Trophoblast cell (in vitro differentiated cells and primary cell): ENCODE results near the gene VWA1.
A peak's percentile ranks its signal among the peaks of the same experiment; 100 is the strongest.

Source experiments
- DNase-seq, 2 donors: peaks; one replicate each; pipeline ENCODE4 v3.0.0-alpha.2; 2016
- H2AFZ ChIP-seq: 2 replicates; pipeline ENCODE4 v1.6.1; 2013; ENCODE audit warnings: low read length, moderate library complexity, mild to moderate bottlenecking; ENCODE audit not compliant: insufficient read depth, poor library complexity
- H2AK5ac ChIP-seq: 2 replicates; pipeline ENCODE4 v1.6.1; 2013; ENCODE audit warnings: mild to moderate bottlenecking, low read length
- H2BK120ac ChIP-seq: 2 replicates; pipeline ENCODE4 v1.6.1; 2013; ENCODE audit warnings: low read length, mild to moderate bottlenecking, moderate library complexity; ENCODE audit not compliant: insufficient read depth, poor library complexity
- H2BK12ac ChIP-seq: 2 replicates; pipeline ENCODE4 v1.6.1; 2013; ENCODE audit warnings: mild to moderate bottlenecking, low read length, moderate library complexity
- H2BK5ac ChIP-seq: 2 replicates; pipeline ENCODE4 v1.6.1; 2013; ENCODE audit warnings: low read length, low read depth, moderate library complexity, mild to moderate bottlenecking; ENCODE audit not compliant: poor library complexity
- H3K14ac ChIP-seq: 2 replicates; pipeline ENCODE4 v1.6.1; 2013; ENCODE audit warnings: mild to moderate bottlenecking, low read length
- H3K18ac ChIP-seq: 2 replicates; pipeline ENCODE4 v1.6.1; 2013; ENCODE audit warnings: mild to moderate bottlenecking, low read length
- H3K23ac ChIP-seq: 2 replicates; pipeline ENCODE4 v1.6.1; 2013; ENCODE audit warnings: low read length
- H3K27ac ChIP-seq: 2 replicates; pipeline ENCODE4 v1.5.1; 2013; ENCODE audit warnings: low read depth, mild to moderate bottlenecking, inconsistent platforms, low read length, moderate library complexity
- H3K27me3 ChIP-seq: 2 replicates; pipeline ENCODE4 v1.6.1; 2013; ENCODE audit warnings: inconsistent platforms, mild to moderate bottlenecking, low read length, moderate library complexity; ENCODE audit not compliant: insufficient read depth
- H3K36me3 ChIP-seq, 2 experiments: 1 replicate in 1 of 2; 2 replicates in 1 of 2; pipeline ENCODE4 v1.6.1; 2013; ENCODE audit warnings: low read length in 2 of 2, mild to moderate bottlenecking in 2 of 2, moderate library complexity in 1 of 2; ENCODE audit not compliant: insufficient read depth in 2 of 2, control insufficient read depth in 1 of 2
- H3K4ac ChIP-seq: 2 replicates; pipeline ENCODE4 v1.6.1; 2013; ENCODE audit warnings: low read depth, mild to moderate bottlenecking, low read length, moderate library complexity
- H3K4me1 ChIP-seq, 2 experiments: 1 replicate in 1 of 2; 2 replicates in 1 of 2; pipeline ENCODE4 v1.6.1; 2013; ENCODE audit warnings: low read length in 2 of 2, mild to moderate bottlenecking in 2 of 2, moderate library complexity in 1 of 2; ENCODE audit not compliant: insufficient read depth in 2 of 2, control insufficient read depth in 1 of 2
- H3K4me2 ChIP-seq: 2 replicates; pipeline ENCODE4 v1.6.1; 2013; ENCODE audit warnings: inconsistent platforms, mild to moderate bottlenecking, low read length, moderate library complexity
- H3K4me3 ChIP-seq: 2 replicates; pipeline ENCODE4 v1.5.1; 2013; ENCODE audit warnings: mild to moderate bottlenecking, low read depth, low read length, inconsistent platforms
- H3K79me1 ChIP-seq: one replicate; pipeline ENCODE4 v1.6.1; 2013; ENCODE audit warnings: low read length
- H3K79me2 ChIP-seq: 2 replicates; pipeline ENCODE4 v1.6.1; 2013; ENCODE audit warnings: low read length, mild to moderate bottlenecking; ENCODE audit not compliant: control insufficient read depth, insufficient read depth, poor library complexity
- H3K9ac ChIP-seq: 2 replicates; pipeline ENCODE4 v1.6.1; 2013; ENCODE audit warnings: mild to moderate bottlenecking, low read length
- H3K9me3 ChIP-seq: 2 replicates; pipeline ENCODE4 v1.6.1; 2013; ENCODE audit warnings: low read depth, mild to moderate bottlenecking, control low read depth, inconsistent platforms, low read length; ENCODE audit not compliant: insufficient read depth
- H4K12ac ChIP-seq: 2 replicates; pipeline ENCODE4 v1.6.1; 2013; ENCODE audit warnings: low read depth, mild to moderate bottlenecking, low read length, moderate library complexity
- H4K8ac ChIP-seq: 2 replicates; pipeline ENCODE4 v1.6.1; 2013; ENCODE audit warnings: low read depth, mild to moderate bottlenecking, low read length, moderate library complexity
- H4K91ac ChIP-seq: one replicate; pipeline ENCODE4 v1.6.1; 2013; ENCODE audit warnings: low read depth, mild to moderate bottlenecking, low read length, moderate library complexity
- WGBS: extraction: QIAGEN DNeasy Blood & Tissue Kit; methylation state at CpG from one replicate; pipeline ENCODE4 v1.1.7; 2013; ENCODE audit warnings: missing lambda C conversion rate; ENCODE audit not compliant: insufficient read length, insufficient coverage; ENCODE audit errors: extremely low coverage; 5-methylcytosine and 5-hydroxymethylcytosine counted together

Gene VWA1

GRCh38 chr1:1418464-1419362 is 16.8 kb upstream of the VWA1 start:
- Histone ChIP-seq H3K79me2 (peaks cover 13% of the 10 kb centered on the region), H3K27ac (no peak overlapping the region), H4K91ac (peak overlapping the region; percentile 84), H3K79me1 (peaks cover 30% of the 10 kb centered on the region), H4K12ac (no peak overlapping the region), H3K4me3 (no peak overlapping the region), H3K18ac (peak overlapping the region; percentile 21), H4K8ac (peak overlapping the region; percentile 90), H3K27me3 (no peaks in the 10 kb centered on the region), H3K23ac (no peak overlapping the region), H3K4me2 (no peak overlapping the region), H2BK120ac (no peak overlapping the region), H2BK5ac (no peak overlapping the region), H3K4me1 (peaks cover 31 to 34% of the 10 kb centered on the region in 2 experiments), H3K9ac (no peak overlapping the region), H3K9me3 (no peaks in the 10 kb centered on the region), H3K36me3 (no peaks in the 10 kb centered on the region), H2BK12ac (peak overlapping the region; percentile 91), H3K4ac (no peak overlapping the region), H3K14ac (peak overlapping the region; percentile 16), H2AFZ (no peak overlapping the region), H2AK5ac (peak overlapping the region; percentile 8)
- no CpG with 5 or more reads among the region's 26 CpGs for WGBS
- no peak for DNase-seq

DNA sequence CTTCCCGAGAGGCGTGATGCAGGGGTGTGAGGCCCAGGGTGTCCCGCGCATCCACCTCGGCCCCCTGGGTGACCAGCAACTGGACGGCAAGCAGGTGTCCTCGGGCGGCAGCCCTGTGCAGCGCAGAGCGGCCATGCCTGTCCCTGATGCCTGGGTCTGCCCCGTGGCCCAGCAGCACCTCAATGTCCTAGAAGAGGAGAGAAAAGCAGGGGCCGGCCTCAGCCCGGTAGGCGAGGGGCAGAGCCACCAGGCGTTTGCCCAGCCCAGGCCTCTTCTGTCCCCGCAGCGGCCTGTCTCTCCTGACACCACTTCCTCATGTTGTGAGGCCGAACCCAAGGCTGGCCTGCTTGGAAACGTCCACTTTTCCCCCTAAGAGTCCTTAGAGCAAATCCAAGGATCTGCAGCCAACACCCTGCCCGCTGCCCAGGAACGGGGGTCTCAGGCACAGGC is 16.1 kb upstream of the VWA1 start:
- Histone ChIP-seq H3K27ac (no peak overlapping the region), H3K4ac (no peak overlapping the region), H3K79me2 (peaks cover 13% of the 10 kb centered on the region), H3K79me1 (peaks cover 35% of the 10 kb centered on the region), H3K4me3 (no peak overlapping the region), H3K9ac (no peak overlapping the region), H2BK5ac (no peak overlapping the region), H2BK12ac (peak overlapping the region; percentile 91), H3K36me3 (no peaks in the 10 kb centered on the region), H2BK120ac (peak overlapping the region; percentile 83), H3K27me3 (no peaks in the 10 kb centered on the region), H4K8ac (peak overlapping the region; percentile 90), H2AFZ (peak overlapping the region; percentile 72), H4K12ac (peak overlapping the region; percentile 90), H3K18ac (peak overlapping the region; percentile 37), H2AK5ac (peak overlapping the region; percentile 76), H3K14ac (peak overlapping the region; percentile 83), H3K23ac (no peak overlapping the region), H4K91ac (peak overlapping the region; percentile 84), H3K9me3 (no peaks in the 10 kb centered on the region), H3K4me1 (peaks cover 34% of the 10 kb centered on the region in 2 experiments), H3K4me2 (no peak overlapping the region)
- no CpG with 5 or more reads among the region's 21 CpGs for WGBS
- no peak for DNase-seq

DNA sequence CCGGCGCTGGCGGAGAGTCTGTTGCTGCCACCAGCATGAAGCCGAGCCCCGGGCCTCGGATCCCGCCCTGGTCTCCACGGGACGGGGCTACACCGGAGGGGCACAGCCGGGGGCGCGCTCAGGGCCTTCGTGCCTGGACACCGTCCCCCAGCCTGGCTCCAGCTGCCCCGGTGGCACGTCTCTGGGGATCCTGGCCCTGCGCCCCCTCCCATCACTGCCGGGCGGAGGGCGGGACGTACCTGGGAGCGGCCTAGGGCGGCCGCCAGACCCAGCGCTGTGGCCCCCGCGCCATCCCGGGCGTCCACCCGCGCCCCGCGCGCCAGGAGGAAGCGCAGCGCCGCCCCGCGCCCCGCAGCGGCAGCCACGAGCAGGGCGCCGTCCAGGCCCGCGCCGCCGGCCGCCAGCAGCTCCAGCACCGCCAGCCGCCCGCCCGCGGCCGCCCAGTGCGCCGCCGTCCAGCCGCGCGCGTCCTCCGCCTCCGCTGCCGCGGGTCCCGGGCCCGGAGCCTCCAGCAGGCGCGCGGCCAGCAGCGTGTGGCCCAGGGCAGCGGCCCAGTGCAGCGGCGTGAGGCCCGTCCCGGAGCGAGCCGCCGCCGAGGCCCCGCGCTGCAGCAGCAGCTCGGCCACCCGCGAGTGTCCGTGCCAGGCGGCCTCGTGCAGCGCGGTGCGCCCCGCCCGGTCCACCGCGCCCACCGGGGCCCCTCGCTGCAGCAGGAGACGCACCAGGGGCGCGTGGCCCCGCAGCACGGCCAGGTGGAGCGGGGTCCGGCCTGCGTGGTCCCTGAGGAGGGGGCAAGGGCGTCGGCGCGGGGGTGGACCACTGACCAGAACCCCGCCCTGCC is 15.5 kb upstream of the VWA1 start:
- Histone ChIP-seq H2AK5ac (peak overlapping the region; percentile 76), H3K9me3 (no peaks in the 10 kb centered on the region), H2BK12ac (peak overlapping the region; percentile 91), H3K4me3 (peak overlapping the region; percentile 54), H3K4ac (peak overlapping the region; percentile 39), H2BK5ac (no peak overlapping the region), H4K12ac (peak overlapping the region; percentile 90), H3K14ac (peak overlapping the region; percentile 83), H3K27me3 (no peaks in the 10 kb centered on the region), H3K36me3 (no peaks in the 10 kb centered on the region), H2BK120ac (peak overlapping the region; percentile 83), H4K8ac (peak overlapping the region; percentile 90), H3K79me1 (peaks cover 35% of the 10 kb centered on the region), H3K23ac (no peak overlapping the region), H3K4me1 (peaks cover 34 to 37% of the 10 kb centered on the region in 2 experiments), H4K91ac (peak overlapping the region; percentile 100), H3K79me2 (peaks cover 13% of the 10 kb centered on the region), H3K9ac (no peak overlapping the region), H2AFZ (peak overlapping the region; percentile 84), H3K27ac (no peak overlapping the region), H3K18ac (peak overlapping the region; percentile 37), H3K4me2 (peak overlapping the region; percentile 57)
- no peak for DNase-seq
- WGBS: no CpG with 5 or more reads among the region's 112 CpGs

- no peak overlapping the region for H2AFZ ChIP-seq
- H3K4ac ChIP-seq: peak overlapping the region; percentile 63
- H3K4me3 ChIP-seq: no peak overlapping the region
- H3K36me3 ChIP-seq: no peaks in the 10 kb centered on the region
- no peak overlapping the region for H3K23ac ChIP-seq
- peaks cover 35% of the 10 kb centered on the region for H3K79me1 ChIP-seq
- H3K4me2 ChIP-seq: no peak overlapping the region
- no peaks in the 10 kb centered on the region for H3K27me3 ChIP-seq
- no peak for DNase-seq
- peak overlapping the region; percentile 60 for H3K18ac ChIP-seq
- H3K27ac ChIP-seq: peak overlapping the region; percentile 61
- H3K9me3 ChIP-seq: no peaks in the 10 kb centered on the region
- peak overlapping the region; percentile 88 for H2BK12ac ChIP-seq
- peak overlapping the region; percentile 96 for H2BK120ac ChIP-seq
- H2AK5ac ChIP-seq: peak overlapping the region; percentile 98
- no peak overlapping the region for H3K9ac ChIP-seq
- peak overlapping the region; percentile 100 for H4K91ac ChIP-seq
- H2BK5ac ChIP-seq: peak overlapping the region; percentile 81
- H3K4me1 ChIP-seq: peaks cover 37 to 40% of the 10 kb centered on the region in 2 experiments
- peak overlapping the region; percentile 82 for H3K14ac ChIP-seq
- H3K79me2 ChIP-seq: peaks cover 13% of the 10 kb centered on the region
- peak overlapping the region; percentile 3 for H4K12ac ChIP-seq
- H4K8ac ChIP-seq: peak overlapping the region; percentile 80
- no CpG with 5 or more reads among the region's 12 CpGs for WGBS
Measured at GRCh38 chr1:1420654-1421141, 14.8 kb upstream of the VWA1 start.
